ENCODE measurements around the gene DOK3.

DNA sequence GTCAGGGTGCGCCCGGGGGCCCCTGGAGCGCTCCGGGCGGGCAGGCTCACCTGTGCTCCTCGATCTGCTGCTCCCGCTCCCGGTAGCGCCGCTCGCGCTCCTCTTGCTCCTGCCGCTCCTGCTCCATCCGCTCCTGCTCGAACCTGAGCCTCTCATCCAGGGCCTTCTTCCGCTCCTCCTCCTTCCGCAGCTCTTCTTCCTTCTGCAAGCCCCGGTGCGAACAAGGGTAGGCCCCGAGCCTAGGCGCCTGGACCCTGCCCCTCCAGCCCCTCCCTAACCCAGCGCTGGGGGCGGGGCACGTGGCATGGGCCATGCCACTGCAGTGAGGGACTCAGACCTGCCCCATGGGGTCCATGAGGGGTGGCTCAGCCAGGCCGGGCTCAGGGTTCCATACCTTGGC lies 42.8 kb downstream of the DOK3 start:
- no peak for TF ChIP-seq POLR2A (IDR thresholded peaks at IDR 0.05)
- TF ChIP-seq, protein P1, sequence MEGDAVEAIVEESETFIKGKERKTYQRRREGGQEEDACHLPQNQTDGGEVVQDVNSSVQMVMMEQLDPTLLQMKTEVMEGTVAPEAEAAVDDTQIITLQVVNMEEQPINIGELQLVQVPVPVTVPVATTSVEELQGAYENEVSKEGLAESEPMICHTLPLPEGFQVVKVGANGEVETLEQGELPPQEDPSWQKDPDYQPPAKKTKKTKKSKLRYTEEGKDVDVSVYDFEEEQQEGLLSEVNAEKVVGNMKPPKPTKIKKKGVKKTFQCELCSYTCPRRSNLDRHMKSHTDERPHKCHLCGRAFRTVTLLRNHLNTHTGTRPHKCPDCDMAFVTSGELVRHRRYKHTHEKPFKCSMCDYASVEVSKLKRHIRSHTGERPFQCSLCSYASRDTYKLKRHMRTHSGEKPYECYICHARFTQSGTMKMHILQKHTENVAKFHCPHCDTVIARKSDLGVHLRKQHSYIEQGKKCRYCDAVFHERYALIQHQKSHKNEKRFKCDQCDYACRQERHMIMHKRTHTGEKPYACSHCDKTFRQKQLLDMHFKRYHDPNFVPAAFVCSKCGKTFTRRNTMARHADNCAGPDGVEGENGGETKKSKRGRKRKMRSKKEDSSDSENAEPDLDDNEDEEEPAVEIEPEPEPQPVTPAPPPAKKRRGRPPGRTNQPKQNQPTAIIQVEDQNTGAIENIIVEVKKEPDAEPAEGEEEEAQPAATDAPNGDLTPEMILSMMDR (IDR thresholded peaks at IDR 0.05) = no peak
